Measurements from ENCODE around the gene DPH6. TPM values are rescaled to one million over a fixed set of nuclear protein-coding genes. Genes with fewer than 3 reads are reported as not detected.

DPH6 gene
- total and polyA plus RNA-seq, 8 donors: 9.8 to 19.1 (median 13.7) TPM

DNA sequence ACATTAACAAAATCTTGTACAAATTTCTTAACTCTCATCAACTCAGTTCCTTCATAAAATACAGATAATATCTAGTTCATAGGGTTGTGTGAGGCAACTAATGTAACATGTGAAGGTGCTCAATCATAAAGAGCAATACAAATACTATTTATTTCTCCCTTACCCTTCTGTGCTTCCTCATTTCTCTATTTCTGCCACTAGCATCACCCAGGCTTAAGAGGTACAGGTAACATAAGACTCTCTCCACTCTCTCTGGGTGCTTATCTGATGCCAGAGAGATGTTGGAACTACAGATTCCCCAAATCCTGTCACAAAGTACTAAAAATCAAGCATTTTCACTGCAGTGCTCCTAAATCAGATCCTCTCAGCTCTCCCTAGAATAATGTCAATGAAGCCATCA lies 74.9 kb downstream of the DPH6 start:
- intact Hi-C loops (cut with DNase I): no loop called here
- Histone ChIP-seq H3K9me3 (no peaks in the 10 kb centered on the region), H3K4me1 (no peaks in the 10 kb centered on the region), H3K4me3 (no peak overlapping the region), H3K27me3 (no peaks in the 10 kb centered on the region), H3K27ac (no peak overlapping the region), H3K36me3 (no peaks in the 10 kb centered on the region)
- DNase-seq: no peak
- ATAC-seq: no peak
- TF ChIP-seq, protein P1, sequence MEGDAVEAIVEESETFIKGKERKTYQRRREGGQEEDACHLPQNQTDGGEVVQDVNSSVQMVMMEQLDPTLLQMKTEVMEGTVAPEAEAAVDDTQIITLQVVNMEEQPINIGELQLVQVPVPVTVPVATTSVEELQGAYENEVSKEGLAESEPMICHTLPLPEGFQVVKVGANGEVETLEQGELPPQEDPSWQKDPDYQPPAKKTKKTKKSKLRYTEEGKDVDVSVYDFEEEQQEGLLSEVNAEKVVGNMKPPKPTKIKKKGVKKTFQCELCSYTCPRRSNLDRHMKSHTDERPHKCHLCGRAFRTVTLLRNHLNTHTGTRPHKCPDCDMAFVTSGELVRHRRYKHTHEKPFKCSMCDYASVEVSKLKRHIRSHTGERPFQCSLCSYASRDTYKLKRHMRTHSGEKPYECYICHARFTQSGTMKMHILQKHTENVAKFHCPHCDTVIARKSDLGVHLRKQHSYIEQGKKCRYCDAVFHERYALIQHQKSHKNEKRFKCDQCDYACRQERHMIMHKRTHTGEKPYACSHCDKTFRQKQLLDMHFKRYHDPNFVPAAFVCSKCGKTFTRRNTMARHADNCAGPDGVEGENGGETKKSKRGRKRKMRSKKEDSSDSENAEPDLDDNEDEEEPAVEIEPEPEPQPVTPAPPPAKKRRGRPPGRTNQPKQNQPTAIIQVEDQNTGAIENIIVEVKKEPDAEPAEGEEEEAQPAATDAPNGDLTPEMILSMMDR (IDR thresholded peaks at IDR 0.05): no peak

DNA sequence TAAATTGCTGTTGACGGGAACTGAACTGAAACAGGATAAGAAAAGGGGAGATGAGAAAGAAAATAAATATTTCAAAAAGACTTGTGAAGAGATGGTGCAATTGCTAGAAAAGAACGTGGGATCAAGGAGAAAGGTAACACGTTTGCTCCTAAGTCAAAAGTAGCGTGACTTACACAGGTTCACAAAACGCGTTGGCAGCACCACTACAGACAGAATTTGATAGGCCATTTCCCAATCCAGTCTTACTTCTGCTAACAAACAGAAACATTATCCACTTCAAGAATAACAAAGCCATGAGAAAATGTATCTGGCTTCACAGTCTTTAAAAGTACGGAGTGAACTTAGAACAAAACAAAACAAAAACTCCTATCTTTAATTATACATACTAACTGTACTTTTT lies 75.5 kb downstream of the DPH6 start:
- Histone ChIP-seq H3K4me1 (no peaks in the 10 kb centered on the region), H3K9me3 (no peaks in the 10 kb centered on the region), H3K27ac (no peak overlapping the region), H3K4me3 (no peak overlapping the region), H3K27me3 (no peaks in the 10 kb centered on the region), H3K36me3 (no peaks in the 10 kb centered on the region)
- intact Hi-C loops (cut with DNase I): no loop called here
- ATAC-seq (no peak), DNase-seq (no peak)
- TF ChIP-seq, protein P1 (IDR thresholded peaks at IDR 0.05): no peak

DNA sequence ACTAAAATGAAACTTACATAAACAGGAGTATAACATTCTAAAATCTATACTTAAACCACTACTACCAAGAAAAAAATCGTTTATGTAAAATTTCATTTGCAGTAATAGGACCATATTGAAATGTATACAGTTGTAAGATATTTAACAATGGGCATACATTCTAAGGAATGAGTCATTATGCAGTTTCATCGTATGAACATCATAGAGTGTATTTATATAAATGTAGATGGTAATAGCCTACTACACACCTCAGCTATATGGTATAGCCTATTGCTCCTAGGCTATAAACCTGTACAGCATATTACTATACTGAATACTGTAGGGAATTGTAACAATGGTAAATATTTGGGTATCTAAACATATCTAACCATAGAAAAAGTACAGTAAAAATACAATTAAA lies 79.5 kb downstream of the DPH6 start:
- no peak for DNase-seq
- Histone ChIP-seq H3K27ac (no peak overlapping the region), H3K4me3 (no peak overlapping the region), H3K4me1 (no peaks in the 10 kb centered on the region), H3K9me3 (no peaks in the 10 kb centered on the region), H3K36me3 (no peaks in the 10 kb centered on the region), H3K27me3 (no peaks in the 10 kb centered on the region)
- TF ChIP-seq, protein P1 (IDR thresholded peaks at IDR 0.05): no peak
- no peak for ATAC-seq
- intact Hi-C loops (cut with DNase I): no loop called here

DNA sequence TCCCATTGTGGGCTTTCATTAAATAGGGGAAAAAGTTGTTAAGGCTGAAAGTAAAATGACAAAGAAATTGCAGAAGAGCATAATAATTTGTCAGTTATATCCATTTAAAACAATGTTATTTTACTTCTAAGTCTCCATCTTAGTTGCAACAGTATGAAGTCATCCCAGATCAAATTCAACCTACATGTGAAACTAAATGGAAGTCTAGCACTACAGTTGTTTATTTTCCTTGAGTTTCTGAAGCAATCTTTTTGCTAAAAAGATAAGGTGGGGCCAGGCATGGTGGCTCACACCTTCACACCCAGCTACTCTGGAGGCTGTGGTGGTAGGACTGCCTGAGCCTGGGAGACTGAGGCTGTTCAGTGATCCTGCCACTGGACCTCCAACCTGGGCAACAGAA lies 80.2 kb downstream of the DPH6 start:
- no peaks in the 10 kb centered on the region for H3K9me3 ChIP-seq
- H3K36me3 ChIP-seq: no peaks in the 10 kb centered on the region
- DNase-seq (no peak), ATAC-seq (no peak)
- no peaks in the 10 kb centered on the region for H3K27me3 ChIP-seq
- H3K27ac ChIP-seq: no peak overlapping the region
- H3K4me1 ChIP-seq: no peaks in the 10 kb centered on the region
- H3K4me3 ChIP-seq: no peak overlapping the region
- TF ChIP-seq, protein P1 (IDR thresholded peaks at IDR 0.05): no peak
- intact Hi-C loops (cut with DNase I): no loop called here

DNA sequence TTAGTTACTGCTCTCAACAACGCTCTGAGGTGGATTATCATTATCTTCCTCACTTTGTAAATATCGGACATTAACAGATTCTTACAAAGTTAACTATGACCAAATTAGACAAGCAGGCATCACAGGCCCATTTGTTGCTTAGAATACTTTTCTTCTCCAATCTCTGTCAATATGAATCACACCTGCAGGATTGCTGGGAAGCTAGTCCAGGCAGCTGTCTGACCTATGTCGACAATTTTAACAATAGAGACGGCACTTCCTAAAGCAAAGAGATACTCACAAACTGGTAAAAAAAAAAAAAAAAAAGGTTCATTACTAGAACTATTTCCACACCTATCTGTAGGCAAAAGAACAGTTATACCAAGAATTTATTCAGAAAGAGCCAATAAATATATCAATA lies 85.3 kb downstream of the DPH6 start:
- Histone ChIP-seq H3K4me1 (no peaks in the 10 kb centered on the region), H3K9me3 (no peaks in the 10 kb centered on the region), H3K4me3 (no peak overlapping the region), H3K36me3 (no peaks in the 10 kb centered on the region), H3K27me3 (no peaks in the 10 kb centered on the region), H3K27ac (no peak overlapping the region)
- intact Hi-C loops (cut with DNase I): no loop called here
- ATAC-seq (no peak), DNase-seq (no peak)
- TF ChIP-seq, protein P1 (IDR thresholded peaks at IDR 0.05): no peak

Measured in left lung (tissue), 10 donors.